ENCODE results near the gene SIX3.
A peak's percentile ranks its signal among the peaks of the same experiment; 100 is the strongest.

SIX3 gene

GRCh38 chr2:44941551-44942234 lies at the start of gene SIX3:
SIX3 (plus strand) TSS chr2:44941702; CDS start chr2:44942105, 403 bp downstream.
- peak; percentile 85 for DNase-seq

- DNase-seq = no peak
These were observed 47.4 kb upstream of the SIX3 start for GRCh38 chr2:44894058-44894457.

- no peak for DNase-seq
These were observed 46.4 kb upstream of the SIX3 start for GRCh38 chr2:44895061-44895460.

GRCh38 chr2:44897406-44897805 lies 44.1 kb upstream of the SIX3 start:
- peak; percentile 11 for DNase-seq

- no peak for DNase-seq
These were observed 39.0 kb upstream of the SIX3 start for GRCh38 chr2:44902217-44903137.

- no peak for DNase-seq
These were observed 36.9 kb upstream of the SIX3 start for GRCh38 chr2:44904578-44904977.

GRCh38 chr2:44906972-44907371 lies 34.5 kb upstream of the SIX3 start:
- DNase-seq = no peak

- no peak for DNase-seq
These were observed 31.7 kb upstream of the SIX3 start for GRCh38 chr2:44909831-44910230.

GRCh38 chr2:44912660-44913059 lies 28.8 kb upstream of the SIX3 start:
- DNase-seq = no peak

GRCh38 chr2:44916291-44916690 lies 25.2 kb upstream of the SIX3 start:
- no peak for DNase-seq

- DNase-seq = no peak
These were observed 23.3 kb upstream of the SIX3 start for GRCh38 chr2:44918095-44918775.

- no peak for DNase-seq
These were observed 20.8 kb upstream of the SIX3 start for GRCh38 chr2:44920751-44921150.

- DNase-seq = no peak
These were observed 18.7 kb upstream of the SIX3 start for GRCh38 chr2:44922776-44923175.

GRCh38 chr2:44925561-44926136 lies 15.9 kb upstream of the SIX3 start:
- no peak for DNase-seq

- DNase-seq = no peak
These were observed 14.5 kb upstream of the SIX3 start for GRCh38 chr2:44926957-44927356.

GRCh38 chr2:44927985-44928482 lies 13.5 kb upstream of the SIX3 start:
- no peak for DNase-seq

- DNase-seq = no peak
These were observed 12.9 kb upstream of the SIX3 start for GRCh38 chr2:44928483-44929158.

GRCh38 chr2:44929159-44929734 lies 12.3 kb upstream of the SIX3 start:
- no peak for DNase-seq

- DNase-seq = peak; percentile 4
These were observed 11.7 kb upstream of the SIX3 start for GRCh38 chr2:44929735-44930273.

GRCh38 chr2:44930274-44931197 lies 11.0 kb upstream of the SIX3 start:
- DNase-seq = peak; percentile 9
